A204.1 (cell line): ENCODE measurements around the gene FAM181B.

Experiments
- FAIRE-seq: peaks from 2 replicates; lab custom pipeline; 2012; peaks lifted over from hg19 to GRCh38; lab: Jason Lieb, UNC

The FAM181B gene

DNA sequence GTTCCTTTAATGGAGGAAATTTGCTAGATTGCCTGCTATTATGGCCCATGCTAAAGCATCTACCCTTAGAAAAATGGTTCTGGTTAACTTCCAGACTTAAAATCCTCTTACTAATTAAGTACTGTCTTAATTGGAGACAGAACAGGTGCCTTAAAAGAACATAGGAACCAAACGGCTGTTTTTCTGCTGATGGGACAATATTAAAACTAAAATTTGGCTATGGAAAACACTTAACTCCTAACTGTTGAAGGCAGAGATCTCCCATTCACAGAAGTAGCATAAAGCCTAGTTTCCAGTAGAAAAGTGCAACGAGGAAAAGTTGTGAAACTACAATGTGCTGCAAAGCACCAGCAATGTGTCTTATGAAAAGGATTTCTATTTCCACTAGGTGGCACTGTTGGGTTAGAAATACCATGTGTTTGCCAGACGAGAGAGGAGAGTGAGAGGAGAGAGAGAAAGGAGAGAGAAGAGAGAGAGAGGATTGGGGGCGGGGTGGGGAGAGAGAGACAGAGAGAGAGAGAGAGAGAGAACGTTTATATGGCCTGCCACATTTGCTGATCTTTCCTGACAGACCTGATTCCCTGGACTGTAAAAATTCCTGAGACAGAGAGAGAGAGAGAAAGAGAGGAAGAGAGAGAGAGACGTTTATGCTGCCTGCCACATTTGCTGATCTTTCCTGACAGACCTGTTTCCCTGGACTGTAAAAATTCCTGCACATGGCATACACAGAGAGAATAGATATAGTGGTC lies 51.5 kb downstream of the FAM181B start:
- no peak for FAIRE-seq

DNA sequence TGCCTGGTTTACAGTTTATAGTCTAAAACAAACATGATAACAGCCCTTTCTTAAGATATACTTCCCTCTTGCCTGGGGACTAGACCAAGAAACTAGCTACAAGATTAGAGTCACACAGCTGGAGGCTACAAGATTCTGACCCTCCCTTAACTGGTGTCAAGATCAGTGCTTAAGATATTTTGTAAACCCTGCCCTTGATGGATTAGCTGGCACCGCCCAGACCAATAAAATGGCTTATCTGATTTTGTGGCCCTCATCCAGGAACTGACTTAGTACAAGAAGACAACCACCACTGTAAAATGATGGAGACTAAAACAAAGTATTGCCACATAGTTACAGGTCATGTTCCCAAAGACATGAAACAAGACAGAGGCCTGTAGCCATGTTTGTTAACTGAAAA lies 53.4 kb downstream of the FAM181B start:
- no peak for FAIRE-seq
